Measurements from ENCODE around the gene DOCK8.

DNA sequence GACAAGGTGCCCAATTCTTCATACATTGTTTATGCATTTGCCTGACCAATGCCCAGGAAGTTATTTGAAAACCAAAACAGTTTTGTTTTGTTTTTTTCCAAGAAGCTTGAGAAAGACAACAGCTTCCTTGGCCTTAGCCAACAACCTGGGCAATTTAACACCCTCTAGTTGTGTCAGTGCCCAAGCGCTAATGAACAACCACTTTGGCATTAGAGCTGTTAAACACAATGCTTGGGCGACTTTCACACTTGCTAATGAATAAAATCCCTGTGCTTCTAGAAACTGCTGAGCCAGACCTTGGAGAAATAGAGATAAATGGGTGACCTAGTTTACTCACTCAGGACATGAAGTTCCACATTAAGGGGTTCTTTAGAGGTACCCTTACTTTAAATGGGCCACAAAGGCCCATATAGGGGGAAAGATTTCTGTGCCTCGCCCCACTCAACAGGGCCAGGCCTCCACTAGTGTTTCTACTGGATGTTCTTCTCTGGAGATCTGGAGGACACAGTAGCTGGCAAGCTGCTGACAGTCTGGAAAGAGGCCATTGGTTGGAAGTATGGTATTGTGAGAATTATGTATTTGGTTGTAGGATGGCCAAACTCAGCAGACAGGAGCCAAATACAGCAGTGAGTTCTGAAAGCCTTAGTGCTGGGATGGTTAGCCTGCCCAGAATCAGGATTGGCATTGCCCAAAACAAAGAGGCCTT is 179.8 kb downstream of the DOCK8 start:
- TF ChIP-seq CTCF (conservative IDR thresholded peaks at IDR 0.05; ENCODE audit: low read depth, low read length) (no peak), RFX5 (IDR thresholded peaks at IDR 0.05; ENCODE audit: low read depth, low read length) (no peak), POLR2A (IDR thresholded peaks at IDR 0.05; ENCODE audit: low read depth, low read length) (no peak), RAD21 (IDR thresholded peaks at IDR 0.05; ENCODE audit: low read length) (no peak), CHD1 (IDR thresholded peaks at IDR 0.05; ENCODE audit: low read depth, low read length) (no peak), SMC3 (IDR thresholded peaks at IDR 0.05; ENCODE audit: low read depth, low read length) (no peak), BHLHE40 (IDR thresholded peaks at IDR 0.05; ENCODE audit: low read depth, low read length) (no peak), MAZ (IDR thresholded peaks at IDR 0.05; ENCODE audit: borderline replicate concordance, low read depth, low read length) (no peak), MXI1 (IDR thresholded peaks at IDR 0.05; ENCODE audit: borderline replicate concordance, low read depth, low read length) (no peak), USF2 (IDR thresholded peaks at IDR 0.05; ENCODE audit: low read depth, low read length) (no peak)
